ENCODE results near the gene IRAK2. TPM values are rescaled to one million over a fixed set of nuclear protein-coding genes. Genes with fewer than 3 reads are reported as not detected.

Gene IRAK2
- total RNA-seq, 2 experiments from 2014 or later = 3.9 to 4.0 TPM

GRCh38 chr3:10204921-10205320 lies 40.2 kb downstream of the IRAK2 start:
- DNase-seq = no peak
- Mint-ChIP-seq H3K36me3 (ENCODE audit: low read depth) (peaks cover 15% of the 10 kb centered on the region), H3K9me3 (ENCODE audit: low read depth) (no peaks in the 10 kb centered on the region), H3K27ac (peak overlapping the region; percentile 6), H3K27me3 (no peaks in the 10 kb centered on the region), H3K4me3 (no peak overlapping the region), H3K4me1 (peaks cover 32% of the 10 kb centered on the region)
- ATAC-seq = no peak
- ChIA-PET POLR2A (no interaction called here), CTCF (interaction anchor here (0.9 to 3.2 kb wide), 5 partner anchors 10 to 53 kb away, joined by 3 to 8 read pairs (median 6); no protein-coding TSS in a partner anchor)
- intact Hi-C loops (cut with DNase I, micrococcal nuclease) = no loop called here

DNA sequence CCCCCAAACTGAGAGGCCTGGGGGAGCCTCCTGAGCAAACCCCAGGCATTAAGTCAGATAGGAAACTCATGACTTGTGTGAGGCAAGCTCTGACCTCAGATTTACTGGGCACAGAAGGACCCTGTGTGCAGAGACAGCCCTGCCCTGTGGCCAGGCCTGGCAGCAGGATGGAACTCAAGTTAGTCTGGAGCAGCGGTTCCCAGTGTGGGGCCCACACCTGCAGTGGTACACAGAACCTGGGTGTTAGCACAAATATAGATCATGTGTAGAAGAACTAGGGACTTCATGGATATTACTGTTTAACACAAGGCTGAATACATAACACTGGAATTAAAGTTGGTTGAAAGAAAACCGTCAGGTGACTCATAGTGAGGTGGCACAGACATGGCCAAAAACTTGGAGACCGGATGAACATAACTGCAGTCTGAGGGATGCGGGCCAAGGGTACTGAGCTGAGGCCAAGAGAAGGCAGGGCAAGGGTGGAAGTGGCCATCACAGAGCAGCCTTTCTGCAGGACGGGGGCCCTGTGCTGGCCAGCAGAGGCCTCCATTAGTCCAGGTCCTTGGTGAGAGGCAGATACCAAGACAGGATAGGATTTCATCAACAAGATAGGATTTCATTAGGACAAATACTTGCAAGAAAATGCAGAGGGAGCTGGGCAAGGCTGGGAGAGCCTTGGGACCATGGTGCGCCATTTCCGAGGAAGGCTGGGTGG lies 40.9 kb downstream of the IRAK2 start:
- Mint-ChIP-seq H3K4me1 (peaks cover 29% of the 10 kb centered on the region), H3K27me3 (no peaks in the 10 kb centered on the region), H3K36me3 (ENCODE audit: low read depth) (peaks cover 15% of the 10 kb centered on the region), H3K27ac (no peak overlapping the region), H3K9me3 (ENCODE audit: low read depth) (no peaks in the 10 kb centered on the region), H3K4me3 (no peak overlapping the region)
- intact Hi-C loops (cut with DNase I, micrococcal nuclease) = no loop called here
- DNase-seq (no peak), ATAC-seq (no peak)
- POLR2A ChIA-PET = no interaction called here
- CTCF ChIA-PET = interaction anchor here (0.9 to 3.2 kb wide), 4 partner anchors 11 to 53 kb away, joined by 3 to 8 read pairs (median 5); no protein-coding TSS in a partner anchor

GRCh38 chr3:10206166-10206511 lies 41.4 kb downstream of the IRAK2 start:
- H3K36me3 Mint-ChIP-seq (ENCODE audit: low read depth) = peaks cover 15% of the 10 kb centered on the region
- ChIA-PET CTCF (no interaction called here), POLR2A (no interaction called here)
- H3K4me3 Mint-ChIP-seq = no peak overlapping the region
- intact Hi-C loops (cut with DNase I, micrococcal nuclease) = no loop called here
- H3K4me1 Mint-ChIP-seq = peaks cover 29% of the 10 kb centered on the region
- no peak for DNase-seq
- H3K27me3 Mint-ChIP-seq = no peaks in the 10 kb centered on the region
- H3K27ac Mint-ChIP-seq = no peak overlapping the region
- no peaks in the 10 kb centered on the region for H3K9me3 Mint-ChIP-seq (ENCODE audit: low read depth)
- no peak for ATAC-seq

DNA sequence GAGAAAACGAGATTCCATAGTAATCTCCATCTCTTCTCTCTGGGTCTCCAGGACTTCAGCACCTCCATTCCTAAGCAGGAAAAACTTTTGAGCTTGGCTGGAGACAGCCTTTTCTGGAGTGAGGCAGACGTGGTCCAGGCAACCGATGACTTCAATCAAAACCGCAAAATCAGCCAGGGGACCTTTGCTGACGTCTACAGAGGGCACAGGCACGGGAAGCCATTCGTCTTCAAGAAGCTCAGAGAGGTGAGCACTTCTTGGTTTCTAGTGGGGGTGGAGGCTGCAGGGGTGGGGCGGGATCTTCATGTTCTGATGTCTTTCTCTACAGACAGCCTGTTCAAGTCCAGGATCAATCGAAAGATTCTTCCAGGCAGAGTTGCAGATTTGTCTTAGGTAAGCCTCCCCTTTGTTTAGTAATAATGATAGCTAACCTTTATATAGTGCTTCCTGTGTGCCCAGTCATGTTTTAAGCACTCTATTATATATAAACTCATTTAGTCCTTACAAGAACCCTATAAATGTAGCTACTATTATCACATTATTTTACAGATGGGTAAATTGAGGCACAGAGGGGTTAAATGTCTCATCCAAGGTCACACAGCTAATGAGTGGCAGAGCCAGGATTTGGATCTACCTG lies 48.6 kb downstream of the IRAK2 start:
- Mint-ChIP-seq H3K27ac (peak overlapping the region; percentile 31), H3K4me1 (peaks cover 4% of the 10 kb centered on the region), H3K9me3 (ENCODE audit: low read depth) (peaks cover 5% of the 10 kb centered on the region), H3K4me3 (no peak overlapping the region), H3K36me3 (ENCODE audit: low read depth) (peaks cover 23% of the 10 kb centered on the region), H3K27me3 (no peaks in the 10 kb centered on the region)
- intact Hi-C loops (cut with DNase I, micrococcal nuclease) = no loop called here
- DNase-seq (no peak), ATAC-seq (peak; percentile 30)
- ChIA-PET CTCF (interaction anchor here (0.7 to 1.7 kb wide), 4 partner anchors 9 to 22 kb away, joined by 3 to 8 read pairs (median 4); no protein-coding TSS in a partner anchor), POLR2A (interaction anchor here (0.6 kb wide), 1 partner anchor 107 kb away, joined by 3 read pairs; no protein-coding TSS in a partner anchor)

GRCh38 chr3:10215578-10216368 lies 51.1 kb downstream of the IRAK2 start:
- Mint-ChIP-seq H3K27me3 (no peaks in the 10 kb centered on the region), H3K9me3 (ENCODE audit: low read depth) (peaks cover 5% of the 10 kb centered on the region), H3K4me1 (peaks cover 9% of the 10 kb centered on the region), H3K4me3 (no peak overlapping the region), H3K27ac (no peak overlapping the region), H3K36me3 (ENCODE audit: low read depth) (peaks cover 22% of the 10 kb centered on the region)
- DNase-seq (no peak), ATAC-seq (no peak)
- intact Hi-C loops (cut with DNase I, micrococcal nuclease) = no loop called here
- POLR2A ChIA-PET = no interaction called here
- CTCF ChIA-PET = no interaction called here

DNA sequence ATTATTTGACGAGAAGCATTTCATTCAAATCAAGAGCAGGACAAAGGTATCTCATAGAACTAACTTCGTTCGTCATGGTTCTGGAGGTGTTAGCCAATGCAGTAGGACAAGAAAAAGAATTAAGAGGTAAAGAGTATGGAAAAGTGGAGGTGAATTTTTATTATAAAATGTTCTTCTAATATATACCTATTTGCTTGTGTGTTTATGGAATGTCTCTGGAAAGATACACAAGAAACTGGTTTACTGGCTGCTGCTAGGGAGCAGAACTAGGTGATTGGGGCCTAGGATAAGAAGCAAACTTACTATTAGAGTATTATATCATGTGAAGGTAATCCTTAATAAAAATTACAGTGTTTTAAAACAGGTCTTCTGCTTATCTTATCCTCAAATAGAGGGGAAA lies 52.6 kb downstream of the IRAK2 start:
- Mint-ChIP-seq H3K27ac (no peak overlapping the region), H3K4me3 (no peak overlapping the region), H3K9me3 (ENCODE audit: low read depth) (peaks cover 5% of the 10 kb centered on the region), H3K4me1 (peaks cover 20% of the 10 kb centered on the region), H3K27me3 (no peaks in the 10 kb centered on the region), H3K36me3 (ENCODE audit: low read depth) (peaks cover 23% of the 10 kb centered on the region)
- CTCF ChIA-PET = interaction anchor here (0.6 kb wide), 1 partner anchor 113 kb away, joined by 3 read pairs; no protein-coding TSS in a partner anchor
- intact Hi-C loops (cut with DNase I, micrococcal nuclease) = no loop called here
- ATAC-seq = no peak
- no peak for DNase-seq
- POLR2A ChIA-PET = no interaction called here

- Mint-ChIP-seq H3K36me3 (ENCODE audit: low read depth) (peaks cover 26% of the 10 kb centered on the region), H3K27me3 (no peaks in the 10 kb centered on the region), H3K9me3 (ENCODE audit: low read depth) (peaks cover 5% of the 10 kb centered on the region), H3K27ac (peak overlapping the region; percentile 23), H3K4me1 (peaks cover 35% of the 10 kb centered on the region), H3K4me3 (no peak overlapping the region)
- CTCF ChIA-PET = no interaction called here
- ATAC-seq (no peak), DNase-seq (no peak)
- POLR2A ChIA-PET = no interaction called here
- intact Hi-C loops (cut with DNase I, micrococcal nuclease) = loop anchor here in 1 of 2 experiments (10.0 kb wide), 1 partner anchor 235 kb away; the partner anchor contains the start of gene EMC3
These were observed 55.0 kb downstream of the IRAK2 start for GRCh38 chr3:10219737-10220136.

DNA sequence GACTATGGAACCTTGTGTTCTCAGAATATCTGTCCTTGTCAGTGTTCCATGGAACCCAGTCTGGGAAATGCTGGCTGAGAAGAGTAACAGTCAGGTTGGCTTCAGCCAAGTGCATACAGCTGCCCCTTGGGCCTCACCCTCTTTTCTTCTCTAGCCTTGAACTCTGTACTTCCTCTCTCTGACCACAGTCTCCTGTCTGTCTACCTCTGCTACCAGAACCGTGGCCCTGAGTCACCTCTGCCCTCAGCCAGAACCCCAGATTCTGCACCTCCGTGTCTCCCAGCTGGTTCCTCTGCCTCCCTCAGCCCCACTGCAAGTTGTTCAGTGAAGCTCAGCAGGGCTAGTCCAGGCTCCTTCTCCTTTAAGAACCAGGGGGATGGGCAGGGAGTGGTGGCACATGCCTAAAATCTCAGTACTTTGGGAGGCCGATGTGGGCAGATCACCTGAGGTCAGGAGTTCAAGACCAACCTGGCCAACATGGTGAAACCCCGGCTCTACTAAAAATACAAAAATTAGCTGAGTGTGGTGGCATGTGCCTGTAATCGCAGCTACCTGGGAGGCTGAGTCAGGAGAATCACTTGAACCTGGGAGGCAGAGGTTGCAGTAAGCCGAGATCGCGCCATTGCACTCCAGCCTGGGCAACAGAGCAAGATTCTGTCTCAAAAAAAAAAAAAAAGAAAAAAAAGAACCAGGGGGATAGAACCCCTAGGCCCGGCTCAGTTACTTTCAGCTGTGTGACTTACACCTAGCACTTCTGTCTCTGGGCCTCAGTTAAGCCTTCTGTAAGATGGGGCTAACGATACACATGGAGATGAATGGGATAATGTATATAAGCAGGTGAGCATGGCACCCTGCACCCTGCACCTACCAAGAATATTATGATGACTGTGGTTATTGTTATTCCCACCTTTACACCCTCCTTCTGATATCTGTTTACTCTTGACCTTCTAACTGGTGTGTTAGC lies 59.2 kb downstream of the IRAK2 start:
- peaks cover 14% of the 10 kb centered on the region for H3K36me3 Mint-ChIP-seq (ENCODE audit: low read depth)
- H3K4me3 Mint-ChIP-seq = no peak overlapping the region
- intact Hi-C loops (cut with DNase I, micrococcal nuclease) = loop anchor here in 1 of 2 experiments (2.0 to 10.0 kb wide), 4 partner anchors 29 to 239 kb away; partner anchors contain the start of genes EMC3 and IRAK2
- DNase-seq (peak; percentile 65), ATAC-seq (peak; percentile 28)
- ChIA-PET CTCF (interaction anchor here (0.7 to 2.6 kb wide), 10 partner anchors 10 to 60 kb away, joined by 3 to 18 read pairs (median 4); partner anchors contain the start of gene IRAK2), POLR2A (interaction anchor here (0.9 kb wide), 1 partner anchor 31 kb away, joined by 3 read pairs; no protein-coding TSS in a partner anchor)
- H3K9me3 Mint-ChIP-seq (ENCODE audit: low read depth) = no peaks in the 10 kb centered on the region
- peak overlapping the region; percentile 40 for H3K27ac Mint-ChIP-seq
- peaks cover 63% of the 10 kb centered on the region for H3K4me1 Mint-ChIP-seq
- H3K27me3 Mint-ChIP-seq = no peaks in the 10 kb centered on the region

DNA sequence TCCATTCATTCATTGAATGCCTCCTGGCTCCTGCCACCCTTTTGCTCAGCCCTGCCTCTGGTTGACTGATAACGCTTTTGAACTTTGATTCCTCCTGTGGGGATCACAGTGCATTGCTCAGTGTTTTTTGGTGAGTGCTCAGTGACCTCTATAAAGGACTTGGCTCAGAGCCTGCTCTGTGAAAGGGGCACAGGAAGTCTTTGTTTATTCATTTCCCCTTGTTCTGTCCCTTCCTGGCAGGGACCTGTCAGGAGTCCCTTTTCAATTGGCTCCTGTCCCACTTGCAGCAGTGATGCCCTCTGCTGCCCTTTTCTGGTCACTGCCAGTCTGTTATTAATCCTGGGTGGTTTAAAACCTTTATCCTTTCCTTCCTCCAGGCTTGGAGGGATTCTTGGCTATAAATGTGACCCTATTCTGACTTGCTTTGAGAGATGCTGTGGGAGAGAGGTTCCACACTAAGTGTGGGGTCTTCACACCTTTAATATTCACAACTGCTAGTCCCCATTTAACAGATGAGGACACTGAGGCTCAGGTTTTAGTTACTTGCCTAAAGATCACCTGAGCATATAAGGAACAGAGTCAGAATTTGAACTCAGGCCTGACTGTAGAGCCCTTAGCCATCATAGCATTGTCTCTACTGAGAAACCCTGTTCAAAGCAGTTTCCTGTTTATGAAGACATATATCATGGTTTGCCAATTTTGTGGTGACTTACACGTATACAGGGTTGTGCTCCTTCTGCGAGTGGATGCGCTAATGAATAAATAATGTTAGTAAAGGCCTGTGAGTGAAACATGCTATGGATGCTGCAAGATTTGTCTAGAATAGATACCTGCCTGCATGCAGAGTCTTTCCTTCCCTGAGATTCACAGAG lies 60.3 kb downstream of the IRAK2 start:
- Mint-ChIP-seq H3K9me3 (ENCODE audit: low read depth) (no peaks in the 10 kb centered on the region), H3K27me3 (no peaks in the 10 kb centered on the region), H3K27ac (peak overlapping the region; percentile 83), H3K36me3 (ENCODE audit: low read depth) (peaks cover 11% of the 10 kb centered on the region), H3K4me3 (no peak overlapping the region), H3K4me1 (peaks cover 69% of the 10 kb centered on the region)
- DNase-seq (peak; percentile 83), ATAC-seq (peak; percentile 72)
- ChIA-PET POLR2A (no interaction called here), CTCF (interaction anchor here (0.7 to 1.5 kb wide), 6 partner anchors 17 to 98 kb away, joined by 3 to 4 read pairs (median 3); no protein-coding TSS in a partner anchor)
- intact Hi-C loops (cut with DNase I, micrococcal nuclease) = loop anchor here (1.0 to 10.0 kb wide), 8 partner anchors 30 to 240 kb away; partner anchors contain the start of genes BRK1 (in 2 of the 2), IRAK2 (in 2 of the 2) and EMC3 (in 1 of the 2)
